HG03025 (cell line): Measurements from ENCODE around the gene BBS1.
"Not testable (repeated sequence)": the region's sequence is repeated elsewhere in the genome, so short reads cannot be mapped to it uniquely, and the experiment has no call there.

Experiments used
- ATAC-seq: cut with Tn5 transposase; IDR thresholded peaks from one replicate; pipeline ENCODE4 v1.9.1; 2021; ENCODE audit warnings: mild to moderate bottlenecking, moderate library complexity; ENCODE audit not compliant: unreplicated experiment, low FRiP score

Gene BBS1

GRCh38 chr11:66510271-66510989 lies at the start of gene BBS1:
TSS of gene BBS1 (plus strand) at chr11:66510635. CDS start at chr11:66510660, 25 bp downstream.
- peak; percentile 64 for ATAC-seq

- no peak for ATAC-seq
These were observed 48.4 kb upstream of the BBS1 start for GRCh38 chr11:66462010-66462409.

DNA sequence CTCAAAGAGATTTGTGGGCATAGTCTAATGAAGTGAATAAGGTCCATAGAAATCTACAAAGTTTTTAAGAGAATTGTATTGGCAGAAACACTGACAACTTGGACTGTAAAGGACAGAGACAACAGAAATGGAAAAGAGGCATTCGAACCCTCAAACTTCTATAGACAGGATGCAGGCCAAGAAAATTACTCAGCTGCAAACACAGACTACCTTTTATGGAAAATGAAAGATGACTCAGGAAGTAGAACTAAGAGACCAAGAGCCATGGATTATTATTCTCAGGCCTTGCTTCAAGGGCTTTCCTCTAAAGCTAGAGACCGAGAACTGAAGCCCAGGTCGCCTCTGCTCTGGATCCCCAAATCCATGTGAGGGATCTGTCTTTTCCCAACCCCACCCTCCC lies 47.5 kb upstream of the BBS1 start:
- ATAC-seq = no peak

- ATAC-seq = not testable (repeated sequence)
These were observed 46.3 kb upstream of the BBS1 start for GRCh38 chr11:66464116-66464515.

- ATAC-seq = no peak
These were observed 45.5 kb upstream of the BBS1 start for GRCh38 chr11:66464916-66465315.

DNA sequence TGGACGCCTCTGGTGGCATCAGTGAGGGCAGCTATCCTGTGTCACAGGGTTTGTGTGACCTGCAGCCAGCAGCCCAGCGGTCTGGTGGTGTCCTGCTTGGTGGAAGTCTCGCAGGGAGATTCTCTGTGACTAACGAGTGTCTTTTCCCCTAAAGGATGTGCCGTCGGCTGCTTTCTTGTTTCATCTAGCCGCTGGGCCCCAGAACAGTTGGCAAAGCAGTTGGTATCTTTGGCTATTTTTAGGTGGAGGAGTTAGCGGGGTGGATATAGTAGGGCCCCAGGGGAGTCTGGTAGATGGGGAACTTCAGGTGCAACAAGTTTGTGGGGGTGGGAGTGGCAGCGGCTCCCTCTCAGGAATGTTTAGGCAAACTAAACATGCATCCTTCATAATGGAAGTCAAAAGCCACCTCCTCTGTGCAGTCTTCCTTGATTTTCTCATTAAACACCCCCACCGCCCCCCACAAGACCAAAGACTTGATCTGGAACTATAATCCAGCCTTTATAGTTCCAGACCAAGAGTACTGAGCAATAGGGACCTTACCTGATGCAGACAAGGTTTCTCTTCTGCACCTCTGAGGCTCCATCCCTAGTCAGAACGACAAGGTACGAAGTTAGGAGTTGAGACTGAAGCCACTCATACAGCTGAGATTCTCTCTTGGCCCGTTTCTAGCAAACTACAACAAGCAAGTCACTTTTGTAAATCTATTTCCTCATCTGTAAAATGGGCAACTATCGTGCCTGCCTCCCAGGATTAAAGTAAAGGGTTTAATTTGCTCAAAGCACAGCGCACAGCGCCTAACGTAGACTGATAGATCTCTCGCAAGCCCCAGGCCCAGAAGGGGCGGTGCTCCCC lies 44.8 kb upstream of the BBS1 start:
- ATAC-seq = no peak

GRCh38 chr11:66466225-66467033 lies 44.0 kb upstream of the BBS1 start, which contains the start of gene PELI3:
TSS of gene PELI3 (plus strand) at chr11:66466905. CDS start at chr11:66468129, 1,224 bp downstream.
- peak; percentile 70 for ATAC-seq

GRCh38 chr11:66467034-66467659 lies 43.3 kb upstream of the BBS1 start:
- peak; percentile 37 for ATAC-seq

- ATAC-seq = no peak
These were observed 42.7 kb upstream of the BBS1 start for GRCh38 chr11:66467756-66468155.

DNA sequence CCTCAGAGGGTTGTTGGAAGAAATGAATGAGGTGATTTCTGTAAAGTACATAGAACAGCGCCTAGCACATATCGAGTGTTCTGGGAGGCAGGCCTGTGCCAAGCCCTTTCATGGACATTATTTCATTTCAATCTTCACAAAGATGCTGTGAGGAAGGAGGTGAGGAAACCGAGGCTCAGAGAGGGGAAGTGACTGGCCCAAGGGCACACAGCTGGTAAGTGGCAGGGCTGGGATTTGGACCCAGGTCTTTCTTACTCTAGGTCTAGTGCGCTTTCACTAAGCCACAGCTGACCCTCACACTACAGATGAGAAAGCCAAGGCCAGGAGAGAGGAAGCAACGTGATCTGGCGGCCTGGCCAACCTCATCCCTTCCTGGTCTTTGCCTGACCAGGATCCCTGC lies 41.7 kb upstream of the BBS1 start:
- no peak for ATAC-seq

DNA sequence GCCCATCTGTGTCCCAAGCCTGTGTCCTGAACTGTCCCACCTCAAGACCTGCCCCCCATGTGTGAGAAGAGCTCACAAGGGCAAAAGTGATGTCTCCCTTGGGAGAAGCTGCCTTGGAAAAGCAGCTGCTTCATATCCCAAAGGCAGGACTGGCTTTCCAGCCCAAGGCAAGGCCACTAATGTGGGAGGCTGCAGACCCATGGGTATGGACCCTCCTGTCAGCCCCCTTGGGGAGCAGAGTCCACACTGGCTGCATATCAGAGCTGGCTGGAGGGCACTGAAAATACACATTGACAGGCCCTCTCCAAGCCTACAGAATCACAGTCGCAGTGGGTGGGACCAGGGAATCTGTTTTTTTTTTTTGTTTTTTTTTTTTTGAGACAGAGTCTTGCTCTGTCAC lies 41.0 kb upstream of the BBS1 start:
- no peak for ATAC-seq

GRCh38 chr11:66470015-66470414 lies 40.4 kb upstream of the BBS1 start:
- no peak for ATAC-seq

DNA sequence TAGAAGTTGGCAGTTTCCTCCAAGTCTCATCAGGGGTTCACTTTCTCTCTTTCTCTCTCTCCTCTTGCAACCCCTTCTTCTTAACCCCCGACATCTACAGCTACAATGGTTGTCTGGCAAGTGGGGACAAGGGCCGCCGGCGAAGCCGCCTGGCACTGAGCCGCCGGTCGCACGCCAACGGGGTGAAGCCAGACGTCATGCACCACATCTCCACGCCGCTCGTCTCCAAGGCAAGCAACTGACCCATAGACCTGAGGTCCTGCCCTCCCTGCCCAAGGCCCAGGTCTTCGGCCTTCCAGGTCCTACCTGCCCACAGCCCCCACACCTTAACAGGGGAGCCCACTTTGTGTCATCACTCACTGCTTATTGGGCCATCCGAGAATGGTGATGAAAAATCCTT lies 39.3 kb upstream of the BBS1 start:
- ATAC-seq = no peak

DNA sequence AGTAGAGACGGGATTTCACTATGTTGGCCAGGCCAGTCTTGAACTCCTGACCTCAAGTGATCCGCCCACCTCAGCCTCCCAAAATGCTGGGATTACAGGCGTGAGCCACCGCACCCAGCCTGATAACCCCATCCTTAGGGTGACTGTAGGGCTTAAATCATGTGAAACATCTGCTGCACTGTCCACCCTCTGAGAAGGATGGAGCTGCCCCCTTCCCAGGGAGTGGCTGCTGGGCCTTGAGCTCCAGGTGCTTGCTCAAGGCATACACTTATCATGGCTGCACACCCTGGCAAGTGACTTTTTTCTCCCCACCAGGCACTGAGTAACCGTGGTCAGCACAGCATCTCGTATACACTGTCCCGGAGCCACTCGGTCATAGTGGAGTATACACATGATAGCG lies 38.4 kb upstream of the BBS1 start:
- no peak for ATAC-seq

- no peak for ATAC-seq
These were observed 37.3 kb upstream of the BBS1 start for GRCh38 chr11:66473167-66473566.

DNA sequence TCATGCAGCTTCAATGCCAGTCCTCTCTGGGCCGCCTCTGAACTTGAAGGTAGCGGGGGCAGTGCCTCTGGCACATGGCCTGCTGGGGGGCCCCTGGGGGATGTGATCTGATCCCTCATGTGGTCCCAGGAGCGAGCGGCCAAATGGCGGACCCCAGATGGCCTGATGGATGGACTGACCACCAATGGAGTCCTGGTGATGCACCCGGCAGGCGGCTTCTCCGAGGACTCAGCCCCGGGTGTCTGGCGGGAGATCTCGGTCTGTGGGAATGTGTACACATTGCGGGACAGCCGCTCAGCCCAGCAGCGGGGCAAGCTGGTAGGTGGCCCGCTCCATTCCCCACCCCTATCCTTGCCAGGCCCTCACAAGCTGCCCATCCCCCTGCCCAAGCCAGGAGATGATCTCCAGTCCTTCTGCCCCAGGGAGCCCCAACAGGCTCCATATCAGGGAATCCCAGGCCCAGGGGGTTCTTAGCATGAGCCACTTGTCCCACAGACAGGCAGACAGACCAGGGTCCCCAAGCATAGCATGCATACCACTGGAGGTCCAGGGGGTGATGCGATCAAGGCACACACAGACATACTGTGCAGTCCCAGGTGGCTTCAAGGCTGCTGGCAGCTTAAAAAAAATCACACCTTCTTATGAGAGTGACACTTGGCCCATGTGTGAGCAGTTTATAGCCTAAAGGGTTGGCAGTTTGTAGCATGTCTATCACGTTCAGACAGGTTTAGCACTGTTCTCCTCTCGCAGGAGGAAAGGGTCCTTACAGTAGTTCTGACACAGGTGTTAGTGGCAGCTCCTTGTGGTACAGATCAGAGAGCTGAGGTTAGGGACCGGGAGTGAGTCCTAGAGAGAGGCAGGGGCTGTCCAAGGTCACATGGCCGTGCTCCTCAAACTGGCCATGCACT lies 36.6 kb upstream of the BBS1 start:
- ATAC-seq = no peak

- ATAC-seq = no peak
These were observed 34.9 kb upstream of the BBS1 start for GRCh38 chr11:66475349-66476172.

GRCh38 chr11:66476173-66476840 lies 34.1 kb upstream of the BBS1 start:
- no peak for ATAC-seq
